Kidney (tissue), 14 donors: ENCODE measurements around the gene TMEM38A. TPM values are rescaled to one million over a fixed set of nuclear protein-coding genes. Genes with fewer than 3 reads are reported as not detected.

ENCODE experiments used
- DNase-seq, 5 donors: peaks; one replicate each; pipeline ENCODE4 v3.0.0-alpha.2; 2013 to 2020
- FAIRE-seq: peaks from 2 replicates; lab custom pipeline; 2012; peaks lifted over from hg19 to GRCh38; lab: Jason Lieb, UNC
- H3K27ac ChIP-seq, 2 donors: one replicate each; pipeline ENCODE4 v1.7.0; 2013; ENCODE audit warnings: low read depth in 2 of 2, low read length in 2 of 2, inconsistent platforms in 1 of 2
- H3K27me3 ChIP-seq: one replicate; pipeline ENCODE4 v1.7.1; 2013; ENCODE audit warnings: low read length, inconsistent platforms; ENCODE audit not compliant: control insufficient read depth, insufficient read depth
- H3K36me3 ChIP-seq, 3 donors: one replicate each; pipeline versions ENCODE4 v1.7.0 to v1.7.1; 2013; ENCODE audit warnings: low read length in 3 of 3, control low read depth in 1 of 3, inconsistent platforms in 1 of 3; ENCODE audit not compliant: insufficient read depth in 3 of 3, control insufficient read depth in 2 of 3
- H3K4me1 ChIP-seq, 3 donors: one replicate each; pipeline versions ENCODE4 v1.7.0 to v1.7.1; 2013; ENCODE audit warnings: low read length in 3 of 3, inconsistent platforms in 1 of 3, low read depth in 1 of 3; ENCODE audit not compliant: control insufficient read depth in 2 of 3, insufficient read depth in 2 of 3
- H3K4me3 ChIP-seq, 3 donors: one replicate each; pipeline versions ENCODE4 v1.7.0 to v1.8.1; 2013; ENCODE audit warnings: low read length in 3 of 3, control low read depth in 1 of 3, inconsistent platforms in 1 of 3
- H3K9ac ChIP-seq, 3 donors: one replicate each; pipeline versions ENCODE4 v1.7.0 to v1.7.1; 2013; ENCODE audit warnings: low read length in 3 of 3, control low read depth in 1 of 3, inconsistent platforms in 1 of 3
- H3K9me3 ChIP-seq, 3 donors: one replicate each; pipeline versions ENCODE4 v1.7.0 to v1.7.1; 2013; ENCODE audit warnings: low read length in 3 of 3, control low read depth in 1 of 3, inconsistent platforms in 1 of 3; ENCODE audit not compliant: control insufficient read depth in 2 of 3, insufficient read depth in 1 of 3
- CTCF ChIP-seq: IDR thresholded peaks from 3 replicates; pipeline ENCODE4 v1.5.1; 2012; ENCODE audit warnings: mild to moderate bottlenecking, moderate library complexity, borderline replicate concordance; ENCODE audit not compliant: insufficient read depth; ENCODE audit errors: extremely low read depth
- intact Hi-C: fragments of 100-400 bp; cut with DNase I; formaldehyde crosslinking; loops from one replicate; pipeline ENCODE4 v1.11.1; 2022
- polyA plus RNA-seq: library from polyadenylated mRNA; stranded (reverse); fragments of 350-450 nt; fragmentation: Illumina TruSeq; extraction: RNeasy Lipid Tissue Mini Kit (QIAGEN cat#74804); gene quantifications from one replicate; pipeline ENCODE4 v1.2.3, GENCODE V29; 2014; ENCODE audit warnings: low read depth, low replicate concordance; ENCODE audit not compliant: insufficient read depth
- total RNA-seq: library from RNA; stranded (reverse); fragmentation: NEBNext Ultra II Directional; extraction: Animal tissue kit (Norgen Biotek cat#: 25700); gene quantifications from one replicate; pipeline ENCODE4 v1.2.1, GENCODE V29; 2021
- donor health status: control.
- donor health status: control.
- donor health status: control.
- donor health status: control.
- donor health status: control.
- donor health status: DM: yes; HTN: yes; CAD: no.
- donor health status: Normal renal cell carcinoma (clear cell type).

Gene TMEM38A
- total and polyA plus RNA-seq, 2 donors from 2014 or later, result 5.8 to 10.7 TPM

GRCh38 chr19:16625163-16625958, 35.6 kb upstream of the TMEM38A start:
- DNase-seq, result no peak
- no peak overlapping the region for H3K4me3 ChIP-seq
- H3K27me3 ChIP-seq, result no peaks in the 10 kb centered on the region
- no peak for FAIRE-seq
- peaks cover 0 to 16% (median 0%) of the 10 kb centered on the region in 3 donors for H3K36me3 ChIP-seq
- H3K9me3 ChIP-seq, result no peaks in the 10 kb centered on the region
- intact Hi-C loops, result no loop called here
- H3K27ac ChIP-seq, result no peak overlapping the region
- TF ChIP-seq CTCF, result no peak
- no peak overlapping the region for H3K9ac ChIP-seq
- H3K4me1 ChIP-seq, result peaks cover 0 to 9% (median 7%) of the 10 kb centered on the region in 3 donors

DNA sequence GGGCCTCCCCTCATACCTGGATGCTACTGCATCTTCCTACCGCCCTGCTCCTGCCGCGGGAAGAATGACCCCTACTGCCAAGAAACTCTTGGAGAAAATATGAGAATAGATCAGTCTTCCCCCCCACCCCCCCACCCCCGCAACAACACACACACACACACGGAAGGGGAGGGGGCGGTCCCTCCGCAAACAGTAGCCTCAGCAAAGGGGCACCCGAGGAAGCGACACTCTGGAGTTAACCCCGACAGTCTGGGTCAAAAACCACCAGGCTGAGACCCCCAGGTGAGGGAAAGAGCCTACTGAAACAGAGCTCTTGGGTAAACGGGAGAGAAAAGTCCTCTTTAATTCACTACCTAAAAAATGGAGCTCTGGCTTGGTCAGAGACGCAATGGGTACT, 34.1 kb upstream of the TMEM38A start:
- Histone ChIP-seq H3K9ac (peak overlapping the region; percentile 50 to 87 (median 74)), H3K4me1 (peaks cover 0 to 7% (median 5%) of the 10 kb centered on the region in 3 donors), H3K27ac (no peak overlapping the region), H3K9me3 (no peaks in the 10 kb centered on the region), H3K27me3 (no peaks in the 10 kb centered on the region), H3K36me3 (peaks cover 2 to 16% (median 3%) of the 10 kb centered on the region in 3 donors), H3K4me3 (peak overlapping the region; percentile 73 to 80 (median 78))
- no peak for FAIRE-seq
- TF ChIP-seq CTCF, result no peak
- intact Hi-C loops, result no loop called here
- peak in 2 of 5 donors; percentile 19 to 43 for DNase-seq

GRCh38 chr19:16627193-16627927, 33.6 kb upstream of the TMEM38A start:
- Histone ChIP-seq H3K9me3 (no peaks in the 10 kb centered on the region), H3K27ac (no peak overlapping the region), H3K27me3 (no peaks in the 10 kb centered on the region), H3K36me3 (peaks cover 2 to 16% (median 3%) of the 10 kb centered on the region in 3 donors), H3K9ac (peak overlapping the region; percentile 50 to 87 (median 74)), H3K4me3 (peak overlapping the region; percentile 73 to 80 (median 78)), H3K4me1 (peaks cover 0 to 7% (median 5%) of the 10 kb centered on the region in 3 donors)
- no peak for TF ChIP-seq CTCF
- DNase-seq, result peak in 4 of 5 donors; percentile 16 to 83 (median 50)
- intact Hi-C loops, result no loop called here
- FAIRE-seq, result no peak
